HCT116 (cell line): Measurements from ENCODE around the gene SH3PXD2A.

Experiments
- CTCF ChIP-seq, 3 experiments: fragments of 200-600 bp in 1 of 3; sonication (generic) in 1 of 3; IDR thresholded peaks in 2 of 3; conservative IDR thresholded peaks in 1 of 3; 2 replicates each; pipeline ENCODE4 v1.5.1; 2012 to 2017; ENCODE audit warnings: low read depth in 2 of 3, low read length in 2 of 3, antibody characterized with exemption in 1 of 3, borderline replicate concordance in 1 of 3, control low read depth in 1 of 3, mild to moderate bottlenecking in 1 of 3, mixed read lengths in 1 of 3, mixed run types in 1 of 3, moderate library complexity in 1 of 3; ENCODE audit not compliant: insufficient read depth in 1 of 3
- EZH2 ChIP-seq: fragments of 200-600 bp; sonication (generic); IDR thresholded peaks from 2 replicates; pipeline ENCODE4 v1.6.1; 2017; ENCODE audit warnings: antibody characterized with exemption, mixed run types
- EZH2phosphoT487 ChIP-seq: fragments of 200-600 bp; IDR thresholded peaks from 2 replicates; pipeline ENCODE4 v1.6.1; 2018; ENCODE audit warnings: antibody characterized with exemption, borderline replicate concordance
- JUND ChIP-seq: IDR thresholded peaks from 2 replicates; pipeline ENCODE4 v1.6.1; 2012
- POLR2A ChIP-seq: IDR thresholded peaks from 2 replicates; pipeline ENCODE4 v1.7.0; 2011; ENCODE audit warnings: borderline replicate concordance; ENCODE audit not compliant: insufficient read depth, insufficient read length; ENCODE audit errors: extremely low read depth
- REST ChIP-seq: IDR thresholded peaks from 2 replicates; pipeline ENCODE4 v1.6.1; 2012; ENCODE audit warnings: low read depth
- SIN3A ChIP-seq: IDR thresholded peaks from 2 replicates; pipeline ENCODE4 v1.6.1; 2012; ENCODE audit warnings: low read depth
- SRF ChIP-seq: IDR thresholded peaks from 2 replicates; pipeline ENCODE4 v1.6.1; 2012; ENCODE audit warnings: low read depth
- ZFX ChIP-seq: fragments of 450-650 bp; IDR thresholded peaks from 2 replicates; pipeline ENCODE4 v1.6.1; 2017

GRCh38 chr10:103855424-103855823 is at the start of gene SH3PXD2A:
- TF ChIP-seq CTCF (IDR thresholded peaks at IDR 0.05 in 2 of 3, conservative IDR thresholded peaks at IDR 0.05 in 1 of 3; ENCODE audit: borderline replicate concordance in 1 of 3, insufficient read depth in 1 of 3, low read depth in 2 of 3, low read length in 2 of 3) (no peak), JUND (no peak), ZFX (no peak), REST (no peak), POLR2A (no peak), EZH2 (no peak), SIN3A (no peak), SRF (no peak), EZH2phosphoT487 (no peak)
